Astrocyte of the hippocampus (primary cell): ENCODE results near the gene SIGLEC15.
"Not testable (repeated sequence)": the region's sequence is repeated elsewhere in the genome, so short reads cannot be mapped to it uniquely, and the experiment has no call there.

Experiments used
- DNase-seq: peaks from one replicate; pipeline ENCODE4 v3.0.0; 2011; ENCODE audit warnings: low read depth, low spot score

Gene SIGLEC15

DNA sequence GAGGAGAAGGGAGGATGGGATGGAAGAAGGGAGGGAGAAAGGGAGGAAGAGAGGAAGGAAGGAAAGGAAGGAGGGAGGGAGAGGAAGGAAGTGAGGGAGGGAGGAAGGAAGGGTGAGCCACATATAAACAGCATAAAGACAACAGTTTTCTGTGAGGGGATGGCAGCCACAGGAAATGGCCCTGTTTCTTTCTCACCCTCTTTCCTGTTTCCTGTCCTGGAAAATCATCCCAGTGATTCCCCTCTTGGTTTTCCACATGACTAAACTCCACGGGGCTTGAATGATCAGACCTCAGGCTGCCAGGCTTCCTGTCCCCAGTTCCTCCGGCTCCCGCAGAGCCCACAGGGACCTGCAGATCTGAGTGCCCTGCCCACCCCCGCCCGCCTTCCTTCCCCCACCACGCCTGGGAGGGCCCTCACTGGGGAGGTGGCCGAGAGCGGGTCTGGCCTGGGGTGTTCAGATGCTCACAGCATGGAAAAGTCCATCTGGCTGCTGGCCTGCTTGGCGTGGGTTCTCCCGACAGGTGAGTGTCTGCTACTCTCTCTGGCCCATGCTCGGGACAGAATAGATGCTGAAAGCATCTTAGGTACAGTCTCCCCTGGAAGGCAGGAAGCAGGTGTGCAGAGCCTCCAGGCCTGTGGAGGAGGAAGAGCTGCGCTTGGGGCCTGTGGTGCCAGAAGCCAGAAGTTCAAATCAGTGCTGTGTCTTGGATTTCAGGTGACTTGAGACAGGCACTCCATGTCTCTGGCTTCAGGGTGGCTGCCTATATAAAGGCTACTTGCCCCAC is at the start of gene SIGLEC15:
SIGLEC15 (plus strand) TSS at position 418 of the 787 bp plus-strand sequence; CDS start at position 472, 54 bp downstream.
- no peak for DNase-seq

DNA sequence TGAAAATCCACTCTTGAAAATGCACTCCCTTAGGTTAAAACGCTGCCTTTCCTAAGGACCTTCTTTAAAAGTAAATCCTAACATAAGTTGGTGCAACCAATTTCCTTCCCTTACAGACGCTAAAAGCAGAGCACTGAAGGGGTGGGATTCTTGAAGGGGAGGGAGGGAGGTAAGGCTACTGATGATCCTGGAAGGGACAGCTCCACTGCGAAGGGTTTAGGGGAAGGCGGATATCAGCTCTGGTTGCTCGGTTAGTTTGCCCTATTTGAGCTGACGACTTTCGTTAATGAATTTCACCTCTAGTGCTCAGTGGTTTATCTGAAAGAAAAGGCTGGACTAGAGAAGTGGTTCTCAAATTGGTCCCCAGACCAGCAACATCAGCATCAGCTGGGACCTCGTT is 49.7 kb upstream of the SIGLEC15 start:
- DNase-seq, result no peak

GRCh38 chr18:45777393-45777792 is 48.1 kb upstream of the SIGLEC15 start:
- DNase-seq, result peak; percentile 44

DNA sequence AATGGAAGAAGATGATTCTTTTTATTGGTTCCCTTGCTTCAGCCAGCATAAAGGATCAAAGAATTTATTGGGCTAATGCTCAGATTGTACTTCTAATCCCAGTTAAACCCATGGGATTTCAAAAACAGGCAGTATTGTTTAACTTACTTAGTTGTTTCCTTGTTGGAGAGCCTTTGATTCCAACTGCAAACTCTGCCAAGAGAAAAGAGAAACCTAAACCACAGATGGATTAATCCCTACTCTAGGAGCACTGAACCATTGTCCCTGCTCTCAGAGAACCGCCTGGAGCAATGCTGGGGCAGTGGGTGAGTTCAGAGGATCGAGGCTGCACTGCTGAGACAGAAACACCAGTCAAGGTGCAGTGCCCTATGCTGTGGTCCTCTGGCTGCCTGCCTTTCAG is 44.9 kb upstream of the SIGLEC15 start:
- DNase-seq, result peak; percentile 26

GRCh38 chr18:45782662-45783061 is 42.8 kb upstream of the SIGLEC15 start:
- no peak for DNase-seq

- peak; percentile 50 for DNase-seq
These were observed 42.1 kb upstream of the SIGLEC15 start for GRCh38 chr18:45783097-45784075.

DNA sequence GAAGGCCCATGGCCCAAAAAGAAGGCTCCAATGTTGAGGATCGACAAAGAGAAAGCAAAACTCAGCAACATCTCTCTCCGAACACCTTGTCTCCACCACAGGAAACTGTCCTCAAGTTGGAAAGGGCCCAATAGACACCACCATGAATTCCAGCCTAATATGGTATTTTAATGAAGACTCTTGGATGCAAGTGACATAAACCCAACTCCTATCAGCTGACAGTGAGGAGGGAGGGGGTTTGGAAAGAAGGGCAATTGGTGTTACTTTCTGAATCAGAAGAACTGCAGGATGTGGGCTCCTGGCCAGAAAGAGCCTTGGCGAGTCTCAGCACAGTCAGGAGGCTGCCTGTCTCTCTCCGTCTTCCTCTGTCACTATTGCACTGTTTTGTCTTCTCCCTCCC is 40.3 kb upstream of the SIGLEC15 start:
- peak; percentile 35 for DNase-seq

DNA sequence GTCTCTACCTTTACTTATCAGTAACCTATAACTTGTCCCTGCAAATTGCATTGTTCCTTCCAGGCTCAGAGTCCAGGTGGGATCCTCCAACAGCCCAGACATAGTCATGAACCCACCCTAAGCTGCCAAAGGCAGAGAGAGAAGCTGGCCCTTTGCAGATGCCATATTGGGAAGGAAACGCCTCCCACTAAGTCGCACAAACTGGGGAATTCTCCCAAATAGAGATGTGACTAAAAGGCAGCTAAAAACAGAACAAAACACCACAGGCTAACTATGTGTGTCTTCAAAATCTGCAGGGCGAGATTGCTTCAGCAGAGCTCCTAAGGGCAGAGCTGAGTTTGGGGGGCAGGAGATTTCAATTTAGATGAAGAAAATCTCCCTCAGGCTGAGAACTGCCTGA is 38.5 kb upstream of the SIGLEC15 start:
- DNase-seq, result no peak

GRCh38 chr18:45787346-45787745 is 38.1 kb upstream of the SIGLEC15 start:
- no peak for DNase-seq

DNA sequence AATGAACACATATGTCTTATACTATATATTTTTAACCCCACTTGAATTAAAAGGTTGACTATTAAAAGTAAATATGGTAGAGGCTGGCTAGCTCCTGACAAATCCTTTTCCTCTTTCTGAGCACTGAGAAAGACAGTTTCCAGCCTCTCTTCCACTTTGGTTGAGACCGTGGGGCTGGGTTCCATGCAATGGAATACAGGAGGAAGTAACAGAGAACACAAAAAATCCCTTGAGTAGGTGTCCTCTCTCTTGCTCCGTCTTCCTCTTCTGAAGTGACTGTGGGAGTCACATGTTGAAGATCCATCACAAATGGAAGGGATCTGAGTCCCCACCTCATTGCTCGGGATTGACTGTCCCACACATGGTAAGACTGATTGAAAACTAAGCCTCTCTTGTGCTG is 36.6 kb upstream of the SIGLEC15 start:
- no peak for DNase-seq

DNA sequence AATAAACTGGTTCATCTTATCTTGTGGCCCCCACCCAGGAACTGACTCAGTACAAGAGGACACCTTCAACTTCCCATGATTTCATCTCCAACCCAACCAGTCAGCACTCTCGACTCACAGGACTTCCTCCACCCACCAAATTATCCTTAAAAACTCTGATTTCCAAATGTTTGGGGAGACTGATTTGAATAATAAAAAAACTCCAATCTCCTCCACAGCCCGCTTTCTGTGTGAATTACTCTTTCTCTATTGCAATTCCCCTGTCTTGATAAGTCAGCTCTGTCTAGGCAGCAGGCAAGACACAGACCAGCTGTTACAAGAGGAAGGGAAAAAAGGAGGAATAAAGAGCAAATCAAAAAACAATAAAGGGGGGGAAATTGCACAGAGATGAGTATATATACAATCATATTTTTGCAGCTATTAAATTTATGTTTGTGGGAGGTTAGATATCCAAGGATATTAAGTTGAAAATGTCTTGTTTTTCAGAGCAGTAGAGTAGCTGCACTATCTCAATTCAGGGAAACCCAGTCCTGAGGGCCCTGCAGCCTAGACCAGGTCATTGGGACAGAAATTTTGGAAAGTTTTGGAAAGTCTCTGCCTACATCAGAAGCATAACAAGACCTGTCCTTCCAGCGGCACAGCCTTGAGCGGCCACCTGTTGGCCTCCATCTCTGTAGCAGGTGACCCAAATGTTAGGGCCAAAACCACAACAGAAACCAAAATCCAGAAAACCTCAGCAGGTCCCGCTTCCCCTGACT is 32.8 kb upstream of the SIGLEC15 start:
- DNase-seq, result no peak

DNA sequence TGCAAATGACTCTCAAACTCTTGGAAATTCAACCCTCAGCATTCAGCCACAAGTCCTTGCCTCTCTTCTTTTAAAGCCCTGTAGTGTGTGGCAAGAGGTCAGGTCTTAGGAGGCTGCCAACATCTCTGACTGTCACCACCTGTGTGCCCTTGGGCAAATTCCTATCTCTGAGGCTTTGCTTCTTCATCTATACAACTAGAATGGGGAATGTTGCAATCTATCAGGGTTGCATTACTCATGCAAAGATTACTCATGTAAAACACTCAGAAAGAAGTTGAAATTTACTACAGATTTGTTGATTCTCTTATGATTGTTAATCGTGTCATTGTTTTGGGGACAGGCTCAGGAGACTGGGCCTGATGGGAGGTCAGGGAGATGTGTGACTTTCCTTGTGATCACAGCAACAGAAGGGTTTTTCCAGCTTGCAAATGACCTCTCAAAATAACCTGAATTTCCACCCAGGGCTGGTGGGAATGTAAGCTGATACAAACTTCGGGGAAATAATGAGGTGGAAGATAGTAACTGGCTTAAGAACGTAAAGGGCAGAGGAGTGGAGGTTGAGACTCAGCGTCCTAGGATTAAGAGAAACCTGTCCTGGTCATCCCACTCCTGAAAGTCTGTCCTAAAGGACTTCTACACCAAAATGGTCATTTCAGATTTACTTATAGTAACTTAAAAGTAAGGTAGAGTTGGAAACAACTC is 32.1 kb upstream of the SIGLEC15 start:
- peak; percentile 56 for DNase-seq

DNA sequence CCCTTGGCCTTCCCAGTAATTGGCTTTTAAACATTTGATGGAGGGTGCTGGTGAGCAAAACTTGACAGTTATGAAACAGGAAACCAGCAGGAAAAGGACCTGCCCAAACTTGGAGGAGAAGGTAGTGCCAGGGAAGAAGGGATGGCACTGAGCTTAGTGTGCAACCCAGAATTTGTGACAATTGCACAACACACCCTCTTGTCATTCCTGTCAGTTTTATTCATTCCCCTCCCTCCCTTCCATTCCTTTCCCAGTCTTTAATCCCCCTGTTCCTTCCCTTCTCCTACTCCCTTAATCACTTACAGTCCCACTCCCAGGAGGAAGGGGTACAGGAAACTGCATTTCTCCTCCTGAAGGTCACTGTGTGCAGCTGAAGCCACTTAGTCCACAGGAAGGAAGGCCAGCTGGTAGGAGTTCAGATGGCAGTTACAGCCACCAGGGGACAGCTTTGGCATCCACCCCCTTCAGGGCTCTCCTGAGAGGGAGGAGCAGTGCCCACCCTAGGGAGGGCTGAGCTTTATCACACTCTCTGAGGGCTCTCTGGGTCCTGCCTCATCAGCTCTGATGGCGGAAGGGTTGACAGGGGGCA is 24.0 kb upstream of the SIGLEC15 start:
- DNase-seq, result no peak

DNA sequence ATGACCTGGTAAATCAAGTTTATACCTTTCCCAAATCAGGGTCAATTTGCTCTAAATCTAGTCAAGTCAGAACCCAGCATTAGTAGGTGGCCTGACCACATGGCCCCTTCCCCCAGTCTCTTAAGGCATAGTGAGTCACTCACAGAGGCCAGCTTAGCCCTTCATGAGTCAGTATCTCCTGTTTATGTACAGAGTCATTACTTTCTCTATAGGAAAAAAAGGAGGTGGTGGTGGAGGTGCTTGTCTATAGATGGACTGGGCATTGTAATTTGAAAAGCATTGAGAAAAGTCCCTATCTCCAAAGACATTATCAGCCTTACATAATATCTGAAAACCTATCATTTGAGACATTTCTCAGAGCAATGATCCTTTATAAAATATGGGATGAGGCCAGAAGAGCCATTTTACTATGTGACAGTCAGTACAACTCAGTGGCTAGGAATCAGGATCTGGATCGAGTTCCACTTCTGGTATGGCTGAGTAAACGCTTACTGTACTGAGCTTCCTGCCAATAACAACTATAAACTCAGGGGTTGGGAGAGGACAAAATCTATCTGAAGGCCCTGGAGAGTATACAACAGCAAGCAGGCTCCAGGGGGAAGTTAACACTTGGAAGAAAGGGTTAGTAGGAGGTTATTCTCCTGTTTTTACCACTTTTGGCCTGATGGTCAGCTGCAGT is 22.5 kb upstream of the SIGLEC15 start:
- peak; percentile 92 for DNase-seq

- no peak for DNase-seq
These were observed 19.9 kb upstream of the SIGLEC15 start for GRCh38 chr18:45805551-45805950.

DNA sequence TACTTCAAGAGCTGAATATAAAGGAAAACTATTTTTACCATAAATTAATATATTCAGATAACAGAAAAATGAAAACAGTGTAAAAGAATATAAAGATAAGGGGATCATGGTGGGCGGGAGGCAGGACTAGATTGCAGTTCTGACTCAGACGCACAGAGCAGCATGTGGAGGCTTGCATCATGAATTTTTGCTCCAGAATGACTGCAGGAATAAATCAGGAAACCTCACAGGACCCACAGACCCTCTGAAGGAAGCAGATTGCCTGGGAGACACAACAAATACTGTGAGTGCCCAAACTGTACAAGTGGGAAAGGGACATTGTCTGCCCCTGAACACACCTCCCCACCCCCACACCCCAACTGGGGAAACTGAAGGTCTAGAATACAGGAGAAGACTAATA is 19.2 kb upstream of the SIGLEC15 start:
- peak; percentile 41 for DNase-seq

DNA sequence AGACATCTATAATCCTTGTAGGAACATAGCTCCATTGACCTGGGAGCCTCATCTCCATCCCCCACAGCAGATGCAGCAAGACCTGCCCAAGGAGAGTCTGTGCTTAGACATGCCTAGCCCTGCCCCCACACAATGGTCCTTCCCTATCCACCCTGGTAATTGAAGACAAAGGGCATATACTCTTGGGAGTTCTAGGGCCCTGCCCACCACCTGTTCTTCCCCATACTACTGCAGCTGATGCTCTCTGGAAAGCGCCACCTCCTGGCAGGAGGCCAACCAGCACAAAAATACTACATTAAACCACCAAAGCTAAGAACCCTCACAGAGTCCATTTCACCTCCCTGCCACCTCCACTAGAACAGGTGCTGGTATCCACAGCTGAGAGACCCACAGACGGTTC is 18.3 kb upstream of the SIGLEC15 start:
- DNase-seq, result not testable (repeated sequence)

DNA sequence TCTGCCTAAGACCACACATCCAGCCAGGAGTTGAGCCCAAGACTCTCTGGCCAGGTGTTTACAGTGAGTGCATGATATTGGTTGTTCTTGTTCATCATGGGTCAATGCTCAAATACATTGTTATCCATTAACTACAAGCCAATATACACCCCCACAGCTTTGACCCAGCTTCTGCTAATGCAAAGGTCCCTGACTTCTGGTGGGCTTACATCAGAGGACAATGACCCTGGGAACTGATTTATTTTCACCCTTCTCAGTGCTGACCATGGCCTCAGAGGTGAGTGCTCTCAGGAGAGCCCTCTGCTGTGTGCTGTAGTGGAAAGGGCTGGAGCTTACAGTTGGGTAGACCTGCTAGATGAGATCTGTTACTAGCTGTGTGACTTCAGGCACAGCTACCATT is 10.7 kb upstream of the SIGLEC15 start:
- DNase-seq, result not testable (repeated sequence)

GRCh38 chr18:45817543-45817942 is 7.9 kb upstream of the SIGLEC15 start:
- DNase-seq, result no peak

DNA sequence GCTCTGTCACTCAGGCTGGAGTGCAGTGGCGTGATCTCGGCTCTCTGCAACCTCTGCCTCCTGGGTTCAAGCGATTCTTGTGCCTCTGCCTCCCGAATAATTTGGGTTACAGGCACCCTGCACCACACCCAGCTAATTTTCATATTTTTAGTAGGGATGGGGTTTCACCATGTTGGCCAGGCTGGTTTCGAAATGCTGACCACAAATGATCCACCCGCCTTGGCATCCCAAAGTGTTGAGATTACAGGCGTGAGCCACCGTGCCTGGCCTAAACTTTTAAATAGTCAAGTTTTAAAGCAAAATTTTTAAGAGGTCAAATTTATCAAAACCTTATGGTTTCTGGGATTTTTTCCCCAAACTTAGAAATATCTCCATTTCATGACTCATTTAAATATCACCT is 6.7 kb upstream of the SIGLEC15 start:
- DNase-seq, result not testable (repeated sequence)
